Activated naive CD4-positive, alpha-beta T cell treated with anti-CD3 and anti-CD28 coated beads, Interleukin-2, amount 10 ng/mL, durations not matched to agents 7 days and 5 days (primary cell): ENCODE measurements around the gene TMEM87A.

ENCODE experiments used
- CTCF ChIA-PET: fragments of 350-600 bp; sonication (Branson Sonifier 250); formaldehyde crosslinking; loops from one replicate; lab custom pipeline; 2021; ENCODE audit warnings: antibody characterized with exemption; lab: Charles Lee
- DNase-seq: peaks from one replicate; pipeline ENCODE4 v3.0.0-alpha.2; 2020
- H3K27ac Mint-ChIP-seq: one replicate; pipeline ENCODE4 v1.8.0; 2021; ENCODE audit warnings: mild to moderate bottlenecking, moderate library complexity, mixed read lengths
- H3K27me3 Mint-ChIP-seq: one replicate; pipeline ENCODE4 v1.8.0; 2021; ENCODE audit warnings: mild to moderate bottlenecking, mixed read lengths
- H3K36me3 Mint-ChIP-seq: one replicate; pipeline ENCODE4 v1.8.0; 2021; ENCODE audit warnings: mixed read lengths
- H3K4me1 Mint-ChIP-seq: one replicate; pipeline ENCODE4 v1.8.0; 2021; ENCODE audit warnings: mixed read lengths
- H3K4me3 Mint-ChIP-seq: one replicate; pipeline ENCODE4 v1.8.0; 2021; ENCODE audit warnings: mild to moderate bottlenecking, moderate library complexity, mixed read lengths
- H3K9me3 Mint-ChIP-seq: one replicate; pipeline ENCODE4 v1.8.0; 2021; ENCODE audit warnings: mixed read lengths

Gene TMEM87A

GRCh38 chr15:42283671-42284070 lies 10.4 kb upstream of the TMEM87A start:
- no peak overlapping the region for H3K27ac Mint-ChIP-seq
- DNase-seq, result no peak
- H3K27me3 Mint-ChIP-seq, result no peaks in the 10 kb centered on the region
- H3K9me3 Mint-ChIP-seq, result no peaks in the 10 kb centered on the region
- H3K4me1 Mint-ChIP-seq, result peaks cover 2% of the 10 kb centered on the region
- CTCF ChIA-PET, result no interaction called here
- peaks cover 23% of the 10 kb centered on the region for H3K36me3 Mint-ChIP-seq
- H3K4me3 Mint-ChIP-seq, result no peak overlapping the region

GRCh38 chr15:42282926-42283325 lies 9.7 kb upstream of the TMEM87A start:
- peaks cover 2% of the 10 kb centered on the region for H3K4me1 Mint-ChIP-seq
- no peaks in the 10 kb centered on the region for H3K9me3 Mint-ChIP-seq
- DNase-seq, result no peak
- no peaks in the 10 kb centered on the region for H3K27me3 Mint-ChIP-seq
- no peak overlapping the region for H3K4me3 Mint-ChIP-seq
- H3K36me3 Mint-ChIP-seq, result peaks cover 21% of the 10 kb centered on the region
- no peak overlapping the region for H3K27ac Mint-ChIP-seq
- CTCF ChIA-PET, result interaction anchor here (0.9 kb wide), 1 partner anchor 13 kb away, joined by 3 read pairs; no protein-coding TSS in a partner anchor

- CTCF ChIA-PET, result interaction anchor here (0.9 kb wide), 1 partner anchor 13 kb away, joined by 3 read pairs; no protein-coding TSS in a partner anchor
- no peaks in the 10 kb centered on the region for H3K27me3 Mint-ChIP-seq
- DNase-seq, result no peak
- no peaks in the 10 kb centered on the region for H3K9me3 Mint-ChIP-seq
- no peak overlapping the region for H3K4me3 Mint-ChIP-seq
- H3K4me1 Mint-ChIP-seq, result peaks cover 2% of the 10 kb centered on the region
- H3K27ac Mint-ChIP-seq, result no peak overlapping the region
- peaks cover 16% of the 10 kb centered on the region for H3K36me3 Mint-ChIP-seq
These were observed 9.1 kb upstream of the TMEM87A start for GRCh38 chr15:42282344-42282743.

GRCh38 chr15:42279234-42279723 lies 6.0 kb upstream of the TMEM87A start:
- H3K27ac Mint-ChIP-seq, result no peak overlapping the region
- H3K9me3 Mint-ChIP-seq, result no peaks in the 10 kb centered on the region
- DNase-seq, result no peak
- CTCF ChIA-PET, result no interaction called here
- H3K4me1 Mint-ChIP-seq, result peaks cover 22% of the 10 kb centered on the region
- H3K36me3 Mint-ChIP-seq, result peaks cover 13% of the 10 kb centered on the region
- H3K27me3 Mint-ChIP-seq, result no peaks in the 10 kb centered on the region
- H3K4me3 Mint-ChIP-seq, result no peak overlapping the region

- Mint-ChIP-seq H3K4me3 (no peak overlapping the region), H3K4me1 (peaks cover 36% of the 10 kb centered on the region), H3K36me3 (peaks cover 23% of the 10 kb centered on the region), H3K9me3 (no peaks in the 10 kb centered on the region), H3K27ac (no peak overlapping the region), H3K27me3 (no peaks in the 10 kb centered on the region)
- CTCF ChIA-PET, result no interaction called here
- no peak for DNase-seq
These were observed 3.5 kb upstream of the TMEM87A start for GRCh38 chr15:42276762-42277161.

- no peaks in the 10 kb centered on the region for H3K27me3 Mint-ChIP-seq
- H3K27ac Mint-ChIP-seq, result peak overlapping the region; percentile 53
- DNase-seq, result no peak
- peaks cover 45% of the 10 kb centered on the region for H3K4me1 Mint-ChIP-seq
- peaks cover 28% of the 10 kb centered on the region for H3K36me3 Mint-ChIP-seq
- CTCF ChIA-PET, result interaction anchor here (1.2 kb wide), 1 partner anchor 109 kb away, joined by 5 read pairs; no protein-coding TSS in a partner anchor
- no peaks in the 10 kb centered on the region for H3K9me3 Mint-ChIP-seq
- H3K4me3 Mint-ChIP-seq, result peak overlapping the region; percentile 58
These were observed 2.7 kb upstream of the TMEM87A start for GRCh38 chr15:42275780-42276391.

- Mint-ChIP-seq H3K9me3 (no peaks in the 10 kb centered on the region), H3K27me3 (no peaks in the 10 kb centered on the region), H3K27ac (peak overlapping the region; percentile 94), H3K4me1 (peaks cover 56% of the 10 kb centered on the region), H3K4me3 (peak overlapping the region; percentile 99), H3K36me3 (peaks cover 28% of the 10 kb centered on the region)
- CTCF ChIA-PET, result interaction anchor here (0.6 kb wide), 1 partner anchor 66 kb away, joined by 3 read pairs; the partner anchor contains the start of gene VPS39
- no peak for DNase-seq
These were observed 1.4 kb upstream of the TMEM87A start for GRCh38 chr15:42274702-42274989.

- H3K4me1 Mint-ChIP-seq, result peaks cover 58% of the 10 kb centered on the region
- H3K9me3 Mint-ChIP-seq, result no peaks in the 10 kb centered on the region
- CTCF ChIA-PET, result no interaction called here
- peak overlapping the region; percentile 99 for H3K4me3 Mint-ChIP-seq
- peak overlapping the region; percentile 94 for H3K27ac Mint-ChIP-seq
- H3K27me3 Mint-ChIP-seq, result no peaks in the 10 kb centered on the region
- H3K36me3 Mint-ChIP-seq, result peaks cover 30% of the 10 kb centered on the region
- DNase-seq, result peak; percentile 80
These were observed 868 bp upstream of the TMEM87A start for GRCh38 chr15:42273900-42274701.

- peak overlapping the region; percentile 6 for H3K4me3 Mint-ChIP-seq
- peaks cover 52% of the 10 kb centered on the region for H3K4me1 Mint-ChIP-seq
- H3K36me3 Mint-ChIP-seq, result peaks cover 32% of the 10 kb centered on the region
These were observed 2.2 kb downstream of the TMEM87A start for GRCh38 chr15:42270996-42271395.

GRCh38 chr15:42270551-42270950 lies 2.7 kb downstream of the TMEM87A start:
- Mint-ChIP-seq H3K9me3 (no peaks in the 10 kb centered on the region), H3K4me1 (peaks cover 50% of the 10 kb centered on the region), H3K36me3 (peaks cover 36% of the 10 kb centered on the region), H3K4me3 (peak overlapping the region; percentile 6), H3K27me3 (no peaks in the 10 kb centered on the region), H3K27ac (no peak overlapping the region)
- no peak for DNase-seq
- CTCF ChIA-PET, result no interaction called here

More at GRCh38 chr15:42270996-42271395, 2.2 kb downstream of the TMEM87A start:
- CTCF ChIA-PET, result no interaction called here
- Mint-ChIP-seq H3K27ac (no peak overlapping the region), H3K9me3 (no peaks in the 10 kb centered on the region), H3K27me3 (no peaks in the 10 kb centered on the region)
- DNase-seq, result no peak

- H3K27ac Mint-ChIP-seq, result no peak overlapping the region
- no peaks in the 10 kb centered on the region for H3K27me3 Mint-ChIP-seq
- H3K4me3 Mint-ChIP-seq, result no peak overlapping the region
- CTCF ChIA-PET, result interaction anchor here (0.9 kb wide), 1 partner anchor 15 kb away, joined by 3 read pairs; no protein-coding TSS in a partner anchor
- peaks cover 38% of the 10 kb centered on the region for H3K4me1 Mint-ChIP-seq
- peaks cover 58% of the 10 kb centered on the region for H3K36me3 Mint-ChIP-seq
- H3K9me3 Mint-ChIP-seq, result no peaks in the 10 kb centered on the region
- no peak for DNase-seq
These were observed 5.9 kb downstream of the TMEM87A start for GRCh38 chr15:42267286-42267685.

- Mint-ChIP-seq H3K36me3 (peaks cover 58% of the 10 kb centered on the region), H3K4me3 (no peak overlapping the region), H3K9me3 (no peaks in the 10 kb centered on the region), H3K27me3 (no peaks in the 10 kb centered on the region), H3K27ac (no peak overlapping the region), H3K4me1 (peaks cover 14% of the 10 kb centered on the region)
- DNase-seq, result no peak
- CTCF ChIA-PET, result no interaction called here
These were observed 8.4 kb downstream of the TMEM87A start for GRCh38 chr15:42264795-42265194.

GRCh38 chr15:42253300-42253699 lies 19.9 kb downstream of the TMEM87A start:
- Mint-ChIP-seq H3K27ac (no peak overlapping the region), H3K4me1 (no peaks in the 10 kb centered on the region), H3K27me3 (no peaks in the 10 kb centered on the region), H3K9me3 (peaks cover 23% of the 10 kb centered on the region), H3K36me3 (peaks cover 59% of the 10 kb centered on the region), H3K4me3 (no peak overlapping the region)
- CTCF ChIA-PET, result no interaction called here
- DNase-seq, result no peak

GRCh38 chr15:42240823-42241222 lies 32.4 kb downstream of the TMEM87A start:
- DNase-seq, result no peak
- peaks cover 24% of the 10 kb centered on the region for H3K4me1 Mint-ChIP-seq
- no peak overlapping the region for H3K4me3 Mint-ChIP-seq
- no peaks in the 10 kb centered on the region for H3K9me3 Mint-ChIP-seq
- CTCF ChIA-PET, result no interaction called here
- no peaks in the 10 kb centered on the region for H3K27me3 Mint-ChIP-seq
- no peak overlapping the region for H3K27ac Mint-ChIP-seq
- peaks cover 45% of the 10 kb centered on the region for H3K36me3 Mint-ChIP-seq
